Hematopoietic multipotent progenitor cell treated with erythropoietin and hydrocortisone succinate and interleukin-3 and kit ligand, for 6 days (in vitro differentiated cells): ENCODE data around the gene ATAD3B.
"Not testable (repeated sequence)": the region's sequence is repeated elsewhere in the genome, so short reads cannot be mapped to it uniquely, and the experiment has no call there.

ENCODE experiments used
- DNase-seq: peaks from one replicate; pipeline ENCODE4 v3.0.0-alpha.2; 2015

The ATAD3B gene

GRCh38 chr1:1516923-1517322, 45.4 kb downstream of the ATAD3B start:
- DNase-seq: not testable (repeated sequence)

- no peak for DNase-seq
These were observed 46.5 kb downstream of the ATAD3B start for GRCh38 chr1:1517973-1518620.

GRCh38 chr1:1518621-1519007, 47.0 kb downstream of the ATAD3B start:
- not testable (repeated sequence) for DNase-seq

GRCh38 chr1:1519805-1520505, 48.4 kb downstream of the ATAD3B start:
- not testable (repeated sequence) for DNase-seq

- no peak for DNase-seq
These were observed 49.8 kb downstream of the ATAD3B start for GRCh38 chr1:1521331-1521730.

- not testable (repeated sequence) for DNase-seq
These were observed 51.0 kb downstream of the ATAD3B start for GRCh38 chr1:1522536-1522935.

GRCh38 chr1:1523226-1523625, 51.7 kb downstream of the ATAD3B start:
- DNase-seq: not testable (repeated sequence)

GRCh38 chr1:1523651-1524050, 52.1 kb downstream of the ATAD3B start:
- DNase-seq: not testable (repeated sequence)

- DNase-seq: not testable (repeated sequence)
These were observed 53.3 kb downstream of the ATAD3B start for GRCh38 chr1:1524750-1525383.

GRCh38 chr1:1526476-1526875, 54.9 kb downstream of the ATAD3B start:
- not testable (repeated sequence) for DNase-seq

- no peak for DNase-seq
These were observed 55.7 kb downstream of the ATAD3B start for GRCh38 chr1:1527092-1527816.

- DNase-seq: no peak
These were observed 57.0 kb downstream of the ATAD3B start for GRCh38 chr1:1528301-1529267.

- no peak for DNase-seq
These were observed 57.8 kb downstream of the ATAD3B start for GRCh38 chr1:1529321-1529720.

GRCh38 chr1:1529936-1530335, 58.4 kb downstream of the ATAD3B start:
- DNase-seq: no peak

GRCh38 chr1:1531947-1532346, 60.4 kb downstream of the ATAD3B start:
- DNase-seq: no peak

- not testable (repeated sequence) for DNase-seq
These were observed 61.8 kb downstream of the ATAD3B start for GRCh38 chr1:1533176-1533893.

- not testable (repeated sequence) for DNase-seq
These were observed 62.3 kb downstream of the ATAD3B start for GRCh38 chr1:1533894-1534291.

- no peak for DNase-seq
These were observed 63.0 kb downstream of the ATAD3B start for GRCh38 chr1:1534401-1535154.

GRCh38 chr1:1535201-1536018, 63.8 kb downstream of the ATAD3B start:
- no peak for DNase-seq
